HEK293 (cell line): ENCODE measurements around the gene KCTD17.
A peak's percentile ranks its signal among the peaks of the same experiment; 100 is the strongest.

ENCODE experiments used
- TSHZ1 ChIP-seq: fragments of 450-650 bp; formaldehyde crosslinking; IDR thresholded peaks from 2 replicates; pipeline ENCODE4 v1.5.1; 2016; ENCODE audit warnings: missing biosample characterization, missing genetic modification characterization, borderline replicate concordance
- ZEB2 ChIP-seq: fragments of 450-650 bp; formaldehyde crosslinking; IDR thresholded peaks from 2 replicates; pipeline ENCODE4 v1.5.1; 2016; ENCODE audit warnings: missing biosample characterization, missing genetic modification characterization
- ZNF155 ChIP-seq: fragments of 450-650 bp; formaldehyde crosslinking; IDR thresholded peaks from 2 replicates; pipeline ENCODE4 v1.5.1; 2016; ENCODE audit warnings: missing biosample characterization, missing genetic modification characterization
- ZNF174 ChIP-seq: fragments of 450-650 bp; formaldehyde crosslinking; IDR thresholded peaks from 2 replicates; pipeline ENCODE4 v1.5.0; 2017; ENCODE audit warnings: missing biosample characterization, mild to moderate bottlenecking, missing genetic modification characterization
- ZNF660 ChIP-seq: fragments of 450-650 bp; IDR thresholded peaks from 2 replicates; pipeline ENCODE4 v1.5.1; 2018; ENCODE audit warnings: missing biosample characterization, mild to moderate bottlenecking, missing genetic modification characterization
- TF ChIP-seq, protein P1 (sequence below): fragments of 450-650 bp; formaldehyde crosslinking; IDR thresholded peaks from 2 replicates; pipeline ENCODE4 v1.5.1; 2016; ENCODE audit warnings: missing biosample characterization, missing genetic modification characterization

GRCh38 chr22:37098976-37099591, 47.5 kb downstream of the KCTD17 start:
- TF ChIP-seq ZNF155 (no peak), TSHZ1 (tag by site-specific recombination) (no peak), ZNF660 (tag by site-specific recombination) (no peak), ZEB2 (tag by site-specific recombination) (peak; percentile 21; the same call in 1 of the 2 replicates), ZNF174 (tag by site-specific recombination) (no peak)
- TF ChIP-seq, protein P1, sequence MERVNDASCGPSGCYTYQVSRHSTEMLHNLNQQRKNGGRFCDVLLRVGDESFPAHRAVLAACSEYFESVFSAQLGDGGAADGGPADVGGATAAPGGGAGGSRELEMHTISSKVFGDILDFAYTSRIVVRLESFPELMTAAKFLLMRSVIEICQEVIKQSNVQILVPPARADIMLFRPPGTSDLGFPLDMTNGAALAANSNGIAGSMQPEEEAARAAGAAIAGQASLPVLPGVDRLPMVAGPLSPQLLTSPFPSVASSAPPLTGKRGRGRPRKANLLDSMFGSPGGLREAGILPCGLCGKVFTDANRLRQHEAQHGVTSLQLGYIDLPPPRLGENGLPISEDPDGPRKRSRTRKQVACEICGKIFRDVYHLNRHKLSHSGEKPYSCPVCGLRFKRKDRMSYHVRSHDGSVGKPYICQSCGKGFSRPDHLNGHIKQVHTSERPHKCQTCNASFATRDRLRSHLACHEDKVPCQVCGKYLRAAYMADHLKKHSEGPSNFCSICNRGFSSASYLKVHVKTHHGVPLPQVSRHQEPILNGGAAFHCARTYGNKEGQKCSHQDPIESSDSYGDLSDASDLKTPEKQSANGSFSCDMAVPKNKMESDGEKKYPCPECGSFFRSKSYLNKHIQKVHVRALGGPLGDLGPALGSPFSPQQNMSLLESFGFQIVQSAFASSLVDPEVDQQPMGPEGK (tag by site-specific recombination) = peak; percentile 38
